Astrocyte (in vitro differentiated cells and primary cell): Measurements from ENCODE around the gene ZNF469. TPM values are rescaled to one million over a fixed set of nuclear protein-coding genes. Genes with fewer than 3 reads are reported as not detected.

ENCODE experiments used
- DNase-seq: peaks from one replicate; pipeline ENCODE4 v3.0.0-alpha.2; 2010; ENCODE audit warnings: low read depth
- FAIRE-seq: peaks from 2 replicates; lab custom pipeline; 2011; peaks lifted over from hg19 to GRCh38; lab: Jason Lieb, UNC
- H2AFZ ChIP-seq: 2 replicates; pipeline ENCODE4 v1.6.0; 2012; ENCODE audit warnings: low read depth, low read length, inconsistent platforms
- H3K27ac ChIP-seq: 2 replicates; pipeline ENCODE4 v1.5.1; 2011; ENCODE audit warnings: low read depth, low read length, inconsistent platforms
- H3K27me3 ChIP-seq: 2 replicates; pipeline ENCODE4 v1.6.0; 2011; ENCODE audit warnings: low read length, inconsistent platforms; ENCODE audit not compliant: insufficient read depth
- H3K36me3 ChIP-seq: 2 replicates; pipeline ENCODE4 v1.5.1; 2011; ENCODE audit warnings: low read length, inconsistent platforms; ENCODE audit not compliant: insufficient read depth
- H3K4me1 ChIP-seq: 2 replicates; pipeline ENCODE4 v1.5.1; 2011; ENCODE audit warnings: low read length, inconsistent platforms; ENCODE audit not compliant: insufficient read depth
- H3K4me2 ChIP-seq: 2 replicates; pipeline ENCODE4 v1.6.0; 2012; ENCODE audit warnings: low read length, inconsistent platforms
- H3K4me3 ChIP-seq: 2 replicates; pipeline ENCODE4 v1.5.1; 2011; ENCODE audit warnings: low read depth, mild to moderate bottlenecking, low read length, inconsistent platforms; ENCODE audit not compliant: insufficient read depth
- H3K79me2 ChIP-seq: 2 replicates; pipeline ENCODE4 v1.6.0; 2012; ENCODE audit warnings: mild to moderate bottlenecking, low read length, inconsistent platforms; ENCODE audit not compliant: insufficient read depth
- H3K9ac ChIP-seq: 2 replicates; pipeline ENCODE4 v1.6.0; 2012; ENCODE audit warnings: mild to moderate bottlenecking, low read length, inconsistent platforms
- H3K9me3 ChIP-seq: 2 replicates; pipeline ENCODE4 v1.5.1; 2012; ENCODE audit warnings: low read depth, mild to moderate bottlenecking, low read length, inconsistent platforms; ENCODE audit not compliant: insufficient read depth
- H4K20me1 ChIP-seq: 2 replicates; pipeline ENCODE4 v1.6.0; 2012; ENCODE audit warnings: low read length, inconsistent platforms; ENCODE audit not compliant: insufficient read depth
- H3K27ac Mint-ChIP-seq: one replicate; pipeline ENCODE4 v1.8.0; 2021; ENCODE audit warnings: mild to moderate bottlenecking, mixed read lengths; ENCODE audit not compliant: unreplicated experiment
- H3K27me3 Mint-ChIP-seq: one replicate; pipeline ENCODE4 v1.8.0; 2021; ENCODE audit warnings: low read depth, mixed read lengths; ENCODE audit not compliant: unreplicated experiment
- H3K36me3 Mint-ChIP-seq: one replicate; pipeline ENCODE4 v1.8.0; 2021; ENCODE audit warnings: low read depth, mixed read lengths; ENCODE audit not compliant: unreplicated experiment
- H3K4me1 Mint-ChIP-seq: one replicate; pipeline ENCODE4 v1.8.0; 2021; ENCODE audit warnings: low read depth, mixed read lengths; ENCODE audit not compliant: unreplicated experiment
- H3K4me3 Mint-ChIP-seq: one replicate; pipeline ENCODE4 v1.8.0; 2021; ENCODE audit warnings: mild to moderate bottlenecking, moderate library complexity, mixed read lengths; ENCODE audit not compliant: unreplicated experiment
- H3K9me3 Mint-ChIP-seq: one replicate; pipeline ENCODE4 v1.8.0; 2021; ENCODE audit warnings: mild to moderate bottlenecking, mixed read lengths; ENCODE audit not compliant: unreplicated experiment
- EZH2 ChIP-seq: IDR thresholded peaks from 2 replicates; pipeline ENCODE4 v1.6.1; 2012; ENCODE audit warnings: mild to moderate bottlenecking, low read length, inconsistent platforms; ENCODE audit not compliant: insufficient read depth
- total RNA-seq: library from RNA; stranded (reverse); gene quantifications from 2 replicates; pipeline ENCODE4 v1.2.1, GENCODE V29; 2021
- TF ChIP-seq, protein P1 (sequence below): IDR thresholded peaks from 2 replicates; pipeline ENCODE4 v1.5.1; 2011; ENCODE audit warnings: low read depth, mild to moderate bottlenecking, inconsistent platforms, low read length, moderate library complexity; ENCODE audit not compliant: insufficient read depth

Gene ZNF469
- total RNA-seq, 1 donor from 2014 or later = 17.7 TPM

DNA sequence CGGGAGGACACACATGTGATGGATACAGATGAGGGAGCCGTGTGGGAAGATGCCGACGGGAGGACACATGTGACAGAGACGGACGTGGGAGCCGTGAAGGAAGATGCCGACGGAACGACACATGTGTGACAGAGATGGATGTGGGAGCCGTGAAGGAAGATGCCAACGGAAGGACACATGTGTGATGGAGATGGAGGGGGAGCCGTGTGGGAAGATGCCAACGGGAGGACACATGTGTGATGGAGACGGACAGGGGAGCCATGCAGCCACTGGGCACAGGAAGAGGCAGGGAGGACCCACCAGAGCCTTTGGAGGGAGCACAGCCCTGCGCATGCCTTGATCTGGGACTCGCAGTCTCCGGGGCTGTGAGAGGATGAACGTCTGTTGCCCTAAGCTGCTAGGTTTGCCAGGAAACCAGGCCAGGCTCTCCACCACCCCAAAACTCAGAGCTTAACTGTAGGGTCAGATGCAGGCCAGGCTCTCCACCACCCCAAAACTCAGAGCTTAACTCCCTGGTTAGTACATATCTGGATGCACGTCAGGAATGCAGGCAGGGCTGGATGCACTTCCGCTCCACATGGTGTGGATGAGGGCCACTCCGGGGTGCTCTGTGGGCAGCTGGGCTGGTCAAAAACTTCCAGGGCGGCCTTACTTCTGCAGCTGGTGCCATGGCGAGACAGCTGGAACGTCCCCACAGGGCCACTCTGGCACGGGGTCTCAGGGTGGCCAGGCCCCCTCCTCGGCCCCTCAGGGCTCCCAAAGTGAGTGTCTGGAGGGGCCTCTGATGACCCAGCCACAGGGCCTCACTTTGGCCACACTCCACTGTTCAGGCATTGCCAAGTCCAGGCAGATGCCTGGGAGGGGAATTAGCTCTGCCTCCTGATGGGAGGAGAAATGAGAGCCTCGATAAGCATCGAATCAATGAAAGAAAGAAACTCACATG lies 47.7 kb upstream of the ZNF469 start:
- Histone ChIP-seq H3K27ac (no peak overlapping the region), H3K79me2 (no peaks in the 10 kb centered on the region), H2AFZ (no peak overlapping the region), H3K9me3 (peaks cover 6% of the 10 kb centered on the region), H3K4me3 (no peak overlapping the region), H3K27me3 (no peaks in the 10 kb centered on the region), H4K20me1 (no peaks in the 10 kb centered on the region), H3K4me2 (no peak overlapping the region), H3K4me1 (peaks cover 24% of the 10 kb centered on the region), H3K9ac (no peak overlapping the region), H3K36me3 (no peaks in the 10 kb centered on the region)
- H3K4me1 Mint-ChIP-seq = peaks cover 9% of the 10 kb centered on the region
- no peak overlapping the region for H3K27ac Mint-ChIP-seq
- H3K9me3 Mint-ChIP-seq = peaks cover 9% of the 10 kb centered on the region
- DNase-seq = no peak
- no peak for FAIRE-seq
- peaks cover 3% of the 10 kb centered on the region for H3K36me3 Mint-ChIP-seq
- H3K27me3 Mint-ChIP-seq = peaks cover 3% of the 10 kb centered on the region
- TF ChIP-seq, protein P1, sequence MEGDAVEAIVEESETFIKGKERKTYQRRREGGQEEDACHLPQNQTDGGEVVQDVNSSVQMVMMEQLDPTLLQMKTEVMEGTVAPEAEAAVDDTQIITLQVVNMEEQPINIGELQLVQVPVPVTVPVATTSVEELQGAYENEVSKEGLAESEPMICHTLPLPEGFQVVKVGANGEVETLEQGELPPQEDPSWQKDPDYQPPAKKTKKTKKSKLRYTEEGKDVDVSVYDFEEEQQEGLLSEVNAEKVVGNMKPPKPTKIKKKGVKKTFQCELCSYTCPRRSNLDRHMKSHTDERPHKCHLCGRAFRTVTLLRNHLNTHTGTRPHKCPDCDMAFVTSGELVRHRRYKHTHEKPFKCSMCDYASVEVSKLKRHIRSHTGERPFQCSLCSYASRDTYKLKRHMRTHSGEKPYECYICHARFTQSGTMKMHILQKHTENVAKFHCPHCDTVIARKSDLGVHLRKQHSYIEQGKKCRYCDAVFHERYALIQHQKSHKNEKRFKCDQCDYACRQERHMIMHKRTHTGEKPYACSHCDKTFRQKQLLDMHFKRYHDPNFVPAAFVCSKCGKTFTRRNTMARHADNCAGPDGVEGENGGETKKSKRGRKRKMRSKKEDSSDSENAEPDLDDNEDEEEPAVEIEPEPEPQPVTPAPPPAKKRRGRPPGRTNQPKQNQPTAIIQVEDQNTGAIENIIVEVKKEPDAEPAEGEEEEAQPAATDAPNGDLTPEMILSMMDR = no peak
- no peak for TF ChIP-seq EZH2
- no peak overlapping the region for H3K4me3 Mint-ChIP-seq

DNA sequence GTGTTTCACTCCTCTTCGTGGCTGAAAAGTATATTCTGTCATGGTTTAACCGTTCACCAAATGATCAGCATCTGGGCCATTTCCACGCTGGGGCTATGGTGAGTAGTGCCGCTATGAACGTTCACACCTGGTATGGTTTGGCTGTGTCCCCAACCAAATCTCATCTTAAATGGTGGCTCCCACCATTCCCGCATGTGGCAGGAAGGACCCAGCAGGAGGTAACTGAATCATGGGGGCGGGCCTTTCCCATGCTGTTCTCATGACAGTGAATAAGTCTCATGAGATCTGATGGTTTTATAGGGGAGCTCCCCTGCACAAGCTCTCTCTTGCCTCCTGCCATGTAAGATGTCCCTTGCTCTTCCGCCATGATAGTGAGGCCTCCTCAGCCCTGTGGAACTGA lies 45.7 kb upstream of the ZNF469 start:
- no peaks in the 10 kb centered on the region for H3K36me3 ChIP-seq
- peaks cover 9% of the 10 kb centered on the region for H3K4me1 Mint-ChIP-seq
- peaks cover 9% of the 10 kb centered on the region for H3K9me3 Mint-ChIP-seq

More for the DNA sequence above, 45.7 kb upstream of the ZNF469 start:
- no peak overlapping the region for H3K4me3 ChIP-seq
- no peak overlapping the region for H3K27ac Mint-ChIP-seq
- no peaks in the 10 kb centered on the region for H4K20me1 ChIP-seq
- no peak overlapping the region for H3K9ac ChIP-seq
- no peaks in the 10 kb centered on the region for H3K79me2 ChIP-seq
- FAIRE-seq (no peak), DNase-seq (peak; percentile 62)
- no peaks in the 10 kb centered on the region for H3K27me3 ChIP-seq
- H3K36me3 Mint-ChIP-seq = peaks cover 3% of the 10 kb centered on the region
- TF ChIP-seq EZH2 = no peak
- TF ChIP-seq, protein P1 = no peak
- no peak overlapping the region for H3K4me2 ChIP-seq
- H3K9me3 ChIP-seq = peaks cover 6% of the 10 kb centered on the region
- no peak overlapping the region for H3K4me3 Mint-ChIP-seq
- no peak overlapping the region for H3K27ac ChIP-seq
- no peak overlapping the region for H2AFZ ChIP-seq
- H3K4me1 ChIP-seq = peaks cover 18% of the 10 kb centered on the region
- peaks cover 3% of the 10 kb centered on the region for H3K27me3 Mint-ChIP-seq
